ENCODE data around the gene PKIG. TPM values are rescaled to one million over a fixed set of nuclear protein-coding genes. Genes with fewer than 3 reads are reported as not detected.
A peak's percentile ranks its signal among the peaks of the same experiment; 100 is the strongest.

Gene PKIG
- total and polyA plus RNA-seq, 12 donors = 43.9 to 225 (median 111) TPM

GRCh38 chr20:44542890-44543289 lies 39.5 kb upstream of the PKIG start:
- Histone ChIP-seq H3K4me3 (no peak overlapping the region), H3K27ac (peak overlapping the region in 4 of 5 donors; percentile 33 to 79 (median 60))
- intact Hi-C loops (cut with DNase I) = no loop called here

GRCh38 chr20:44543358-44543757 lies 39.0 kb upstream of the PKIG start:
- intact Hi-C loops (cut with DNase I) = no loop called here
- no peak for DNase-seq
- peaks cover 36 to 43% of the 10 kb centered on the region in 2 donors for H3K4me1 ChIP-seq (replicated peaks in 1 of 2)
- peak overlapping the region in 3 of 5 donors; percentile 8 to 78 (median 11) for H3K27ac ChIP-seq
- H3K4me3 ChIP-seq = no peak overlapping the region
- H3K36me3 ChIP-seq (replicated peaks in 1 of 2) = no peaks in the 10 kb centered on the region
- H3K27me3 ChIP-seq = no peaks in the 10 kb centered on the region
- no peak for TF ChIP-seq CTCF (IDR thresholded peaks at IDR 0.05)
- TF ChIP-seq POLR2A (IDR thresholded peaks at IDR 0.05) = no peak
- WGBS, 4 donors = 59 to 67% (median 65%) methylated on average over 3 of the region's 3 CpGs
- H3K9me3 ChIP-seq (replicated peaks in 1 of 3) = no peaks in the 10 kb centered on the region

More at GRCh38 chr20:44542890-44543289, 39.5 kb upstream of the PKIG start:
- whole genome bisulfite sequencing, 4 donors = 48 to 87% (median 74%) methylated on average over 1 of the region's 1 CpG
- no peaks in the 10 kb centered on the region for H3K27me3 ChIP-seq
- no peaks in the 10 kb centered on the region for H3K36me3 ChIP-seq (replicated peaks in 1 of 2)
- DNase-seq = no peak
- no peaks in the 10 kb centered on the region for H3K9me3 ChIP-seq (replicated peaks in 1 of 3)
- TF ChIP-seq POLR2A (IDR thresholded peaks at IDR 0.05) = no peak
- TF ChIP-seq CTCF (IDR thresholded peaks at IDR 0.05) = no peak
- peaks cover 32 to 38% of the 10 kb centered on the region in 2 donors for H3K4me1 ChIP-seq (replicated peaks in 1 of 2)

GRCh38 chr20:44544263-44544662 lies 38.1 kb upstream of the PKIG start:
- H3K27me3 ChIP-seq = no peaks in the 10 kb centered on the region
- no peaks in the 10 kb centered on the region for H3K36me3 ChIP-seq (replicated peaks in 1 of 2)
- TF ChIP-seq CTCF (IDR thresholded peaks at IDR 0.05) (no peak), POLR2A (IDR thresholded peaks at IDR 0.05) (no peak)
- intact Hi-C loops (cut with DNase I) = no loop called here
- peaks cover 45 to 50% of the 10 kb centered on the region in 2 donors for H3K4me1 ChIP-seq (replicated peaks in 1 of 2)
- peak overlapping the region in 3 of 5 donors; percentile 11 to 78 (median 62) for H3K27ac ChIP-seq
- no peaks in the 10 kb centered on the region for H3K9me3 ChIP-seq (replicated peaks in 1 of 3)
- H3K4me3 ChIP-seq = no peak overlapping the region
- DNase-seq = peak in 1 of 7 donors; percentile 37
- 42 to 62% (median 45%) methylated on average over 5 of the region's 5 CpGs for WGBS, 4 donors

- Histone ChIP-seq H3K4me3 (no peak overlapping the region), H3K4me1 (replicated peaks in 1 of 2) (peaks cover 45 to 48% of the 10 kb centered on the region in 2 donors), H3K36me3 (replicated peaks in 1 of 2) (no peaks in the 10 kb centered on the region), H3K9me3 (replicated peaks in 1 of 3) (no peaks in the 10 kb centered on the region), H3K27me3 (no peaks in the 10 kb centered on the region), H3K27ac (peak overlapping the region in 2 of 5 donors; percentile 6 to 66)
- 90 to 99% (median 96%) methylated on average over 8 of the region's 8 CpGs for WGBS, 4 donors
- no peak for DNase-seq
- no peak for TF ChIP-seq CTCF (IDR thresholded peaks at IDR 0.05)
- TF ChIP-seq POLR2A (IDR thresholded peaks at IDR 0.05) = no peak
- intact Hi-C loops (cut with DNase I) = no loop called here
Measured at GRCh38 chr20:44547419-44547818, 35.0 kb upstream of the PKIG start.

All from adrenal gland (tissue), 12 donors.